ENCODE measurements around the gene SP3. TPM values are rescaled to one million over a fixed set of nuclear protein-coding genes. Genes with fewer than 3 reads are reported as not detected.

The SP3 gene
- total RNA-seq, 4 donors from 2014 or later: 99.6 to 151 (median 113) TPM

DNA sequence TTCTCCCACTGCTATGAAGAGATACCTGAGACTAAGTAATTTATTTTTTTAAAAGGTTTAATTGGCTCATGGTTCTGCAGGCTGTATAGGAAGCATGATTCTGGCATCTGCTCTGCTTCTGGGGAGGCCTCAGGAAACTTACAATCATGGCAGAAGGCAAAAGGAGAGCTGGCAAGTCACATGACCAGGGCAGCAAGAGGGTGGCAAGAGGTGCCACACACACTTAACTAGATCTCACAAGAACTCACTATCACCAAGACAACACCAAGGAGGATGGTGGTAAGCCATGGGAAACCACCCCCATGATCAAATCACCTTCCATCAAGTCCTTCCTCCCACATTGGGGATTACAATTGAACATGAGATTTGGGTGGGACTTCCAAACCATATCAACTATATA is 38.3 kb downstream of the SP3 start:
- Histone ChIP-seq H3K27ac (no peak overlapping the region), H3K36me3 (peaks cover 7% of the 10 kb centered on the region), H3K9me3 (no peaks in the 10 kb centered on the region), H3K4me1 (peaks cover 26% of the 10 kb centered on the region), H3K4me3 (no peak overlapping the region), H3K27me3 (no peaks in the 10 kb centered on the region)
- no peak for DNase-seq (ENCODE audit: low spot score in 2 of 2)
- TF ChIP-seq, protein P1, sequence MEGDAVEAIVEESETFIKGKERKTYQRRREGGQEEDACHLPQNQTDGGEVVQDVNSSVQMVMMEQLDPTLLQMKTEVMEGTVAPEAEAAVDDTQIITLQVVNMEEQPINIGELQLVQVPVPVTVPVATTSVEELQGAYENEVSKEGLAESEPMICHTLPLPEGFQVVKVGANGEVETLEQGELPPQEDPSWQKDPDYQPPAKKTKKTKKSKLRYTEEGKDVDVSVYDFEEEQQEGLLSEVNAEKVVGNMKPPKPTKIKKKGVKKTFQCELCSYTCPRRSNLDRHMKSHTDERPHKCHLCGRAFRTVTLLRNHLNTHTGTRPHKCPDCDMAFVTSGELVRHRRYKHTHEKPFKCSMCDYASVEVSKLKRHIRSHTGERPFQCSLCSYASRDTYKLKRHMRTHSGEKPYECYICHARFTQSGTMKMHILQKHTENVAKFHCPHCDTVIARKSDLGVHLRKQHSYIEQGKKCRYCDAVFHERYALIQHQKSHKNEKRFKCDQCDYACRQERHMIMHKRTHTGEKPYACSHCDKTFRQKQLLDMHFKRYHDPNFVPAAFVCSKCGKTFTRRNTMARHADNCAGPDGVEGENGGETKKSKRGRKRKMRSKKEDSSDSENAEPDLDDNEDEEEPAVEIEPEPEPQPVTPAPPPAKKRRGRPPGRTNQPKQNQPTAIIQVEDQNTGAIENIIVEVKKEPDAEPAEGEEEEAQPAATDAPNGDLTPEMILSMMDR (IDR thresholded peaks at IDR 0.05): no peak
- TF ChIP-seq POLR2AphosphoS5 (IDR thresholded peaks at IDR 0.05) (no peak), EP300 (IDR thresholded peaks at IDR 0.05) (no peak), POLR2A (IDR thresholded peaks at IDR 0.05) (no peak)

DNA sequence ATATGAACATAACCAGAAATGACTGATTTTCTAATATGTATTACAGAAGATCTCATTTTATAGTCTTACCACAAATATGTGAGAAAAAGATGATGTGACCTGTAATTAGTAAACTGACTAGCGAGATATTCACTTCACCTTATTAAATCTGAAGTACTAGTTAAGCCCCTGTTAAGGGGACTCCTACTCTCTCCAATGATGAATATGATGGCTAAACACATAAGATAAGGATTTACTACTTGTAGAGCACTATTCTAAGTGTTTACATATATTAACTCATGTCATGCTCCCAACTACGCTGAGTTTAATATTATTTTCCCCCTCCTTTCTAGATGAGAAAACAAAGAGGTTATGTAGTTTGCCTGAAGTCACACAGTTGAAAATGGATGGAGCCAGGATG is 40.9 kb downstream of the SP3 start:
- Histone ChIP-seq H3K4me1 (peaks cover 33% of the 10 kb centered on the region), H3K36me3 (no peaks in the 10 kb centered on the region)
- TF ChIP-seq, protein P1 (IDR thresholded peaks at IDR 0.05): no peak
- TF ChIP-seq POLR2A (IDR thresholded peaks at IDR 0.05): no peak
- TF ChIP-seq EP300 (IDR thresholded peaks at IDR 0.05): no peak
- no peak for TF ChIP-seq POLR2AphosphoS5 (IDR thresholded peaks at IDR 0.05)

DNA sequence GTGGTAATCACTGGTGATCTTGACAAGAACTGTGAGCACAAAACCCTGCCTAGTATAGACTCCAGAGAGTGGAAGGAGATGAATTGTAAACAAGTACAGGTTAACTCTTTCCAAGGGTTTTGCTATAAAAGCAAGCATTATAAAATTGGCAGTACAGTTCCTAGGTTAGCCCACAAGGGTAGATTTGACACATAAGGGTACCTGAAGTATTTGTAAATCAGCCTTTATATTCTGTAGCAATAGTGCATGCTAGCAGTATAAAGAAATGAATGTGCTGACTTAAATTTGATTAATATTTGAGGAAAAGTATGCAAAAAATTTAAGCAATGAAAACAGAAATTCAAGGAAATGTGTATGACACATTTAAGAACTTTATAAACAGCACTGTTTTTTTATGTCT is 42.4 kb downstream of the SP3 start:
- TF ChIP-seq POLR2A (IDR thresholded peaks at IDR 0.05) (no peak), EP300 (IDR thresholded peaks at IDR 0.05) (no peak), POLR2AphosphoS5 (IDR thresholded peaks at IDR 0.05) (no peak)
- TF ChIP-seq, protein P1 (IDR thresholded peaks at IDR 0.05): no peak
- Histone ChIP-seq H3K27me3 (no peaks in the 10 kb centered on the region), H3K36me3 (peaks cover 5% of the 10 kb centered on the region), H3K4me3 (no peak overlapping the region), H3K9me3 (no peaks in the 10 kb centered on the region), H3K27ac (no peak overlapping the region), H3K4me1 (peaks cover 33% of the 10 kb centered on the region)
- DNase-seq (ENCODE audit: low spot score in 2 of 2): no peak

More for the DNA sequence above, 40.9 kb downstream of the SP3 start:
- Histone ChIP-seq H3K9me3 (no peaks in the 10 kb centered on the region), H3K4me3 (no peak overlapping the region), H3K27me3 (no peaks in the 10 kb centered on the region), H3K27ac (no peak overlapping the region)
- no peak for DNase-seq (ENCODE audit: low spot score in 2 of 2)
- 89% methylated on average over 2 of the region's 2 CpGs for WGBS

DNA sequence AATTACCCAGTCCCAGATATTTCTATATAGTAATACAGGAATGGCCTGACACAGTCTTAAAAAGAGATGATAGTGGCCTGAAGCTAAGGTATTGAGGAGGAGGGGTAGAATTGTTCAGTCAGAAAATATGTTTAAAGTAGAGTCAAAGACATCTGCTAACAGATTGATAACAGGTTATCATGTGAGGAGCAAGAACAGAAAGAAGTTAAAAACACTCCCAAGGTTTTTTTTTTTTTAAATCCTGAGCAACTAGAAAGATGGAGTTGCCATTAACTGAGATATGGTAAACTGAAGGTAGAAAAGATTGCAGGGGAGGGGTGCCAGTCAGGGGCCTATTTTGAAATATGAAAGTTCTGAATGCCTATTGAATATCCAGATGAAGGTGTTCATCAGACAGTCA is 43.1 kb downstream of the SP3 start:
- H3K4me1 ChIP-seq: peaks cover 33% of the 10 kb centered on the region
- H3K9me3 ChIP-seq: no peaks in the 10 kb centered on the region
- H3K27me3 ChIP-seq: no peaks in the 10 kb centered on the region
- H3K27ac ChIP-seq: no peak overlapping the region
- DNase-seq (ENCODE audit: low spot score in 2 of 2): no peak
- TF ChIP-seq, protein P1 (IDR thresholded peaks at IDR 0.05): no peak
- no peak for TF ChIP-seq POLR2A (IDR thresholded peaks at IDR 0.05)
- TF ChIP-seq POLR2AphosphoS5 (IDR thresholded peaks at IDR 0.05): no peak
- TF ChIP-seq EP300 (IDR thresholded peaks at IDR 0.05): no peak
- H3K4me3 ChIP-seq: no peak overlapping the region
- peaks cover 11% of the 10 kb centered on the region for H3K36me3 ChIP-seq

DNA sequence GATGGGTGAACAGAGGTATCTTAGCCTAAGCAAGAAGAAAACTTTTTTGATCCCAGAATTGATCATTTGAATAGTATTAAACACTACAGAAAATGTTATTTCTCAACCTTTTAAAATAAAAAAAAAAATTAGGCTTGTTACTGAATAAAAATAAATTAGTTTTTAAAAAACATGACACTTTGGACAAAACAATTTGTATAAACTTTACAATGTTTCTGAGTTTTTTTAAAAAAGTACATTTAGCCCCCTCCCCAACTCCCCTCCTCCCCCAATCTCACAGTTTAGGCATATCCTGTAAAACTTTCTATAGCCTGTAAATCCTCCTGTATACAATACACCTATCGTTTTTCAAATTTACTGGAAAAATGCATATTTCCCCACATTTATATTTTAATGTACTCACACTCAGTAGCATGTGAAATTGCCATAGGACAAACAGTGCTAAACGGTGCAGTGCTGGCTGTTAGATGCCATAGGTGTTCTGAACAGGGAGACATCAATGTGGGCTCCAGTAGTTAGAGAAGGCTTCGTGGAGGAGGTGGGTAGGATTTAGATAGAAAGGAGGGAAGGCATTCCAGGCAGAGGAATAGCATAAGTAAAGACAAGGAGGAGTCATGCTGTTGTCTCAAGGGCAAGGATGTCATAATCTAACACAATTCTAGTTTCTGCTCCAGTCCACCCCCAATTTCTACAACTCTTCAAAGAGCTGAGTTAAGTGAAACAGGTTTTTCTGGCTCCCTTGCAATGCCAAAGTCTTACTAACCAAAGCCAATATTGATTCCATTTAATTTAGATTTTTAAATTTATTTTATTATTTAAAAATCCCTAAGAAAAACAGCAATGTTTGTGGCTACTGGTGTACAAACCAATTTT is 50.9 kb downstream of the SP3 start:
- peaks cover 40% of the 10 kb centered on the region for H3K36me3 ChIP-seq
- 69% methylated on average over 3 of the region's 3 CpGs for WGBS

More for the DNA sequence above, 50.9 kb downstream of the SP3 start:
- no peaks in the 10 kb centered on the region for H3K9me3 ChIP-seq
- DNase-seq (ENCODE audit: low spot score in 2 of 2): no peak
- no peak overlapping the region for H3K4me3 ChIP-seq
- no peaks in the 10 kb centered on the region for H3K27me3 ChIP-seq
- TF ChIP-seq EP300 (IDR thresholded peaks at IDR 0.05): no peak
- no peak for TF ChIP-seq POLR2A (IDR thresholded peaks at IDR 0.05)
- no peak for TF ChIP-seq POLR2AphosphoS5 (IDR thresholded peaks at IDR 0.05)
- peaks cover 19% of the 10 kb centered on the region for H3K4me1 ChIP-seq
- H3K27ac ChIP-seq: no peak overlapping the region
